DMS53 (cell line): ENCODE data around the gene TMEM221.
A peak's percentile ranks its signal among the peaks of the same experiment; 100 is the strongest.

Experiments used
- DNase-seq: peaks from one replicate; lab custom pipeline; 2025; lab: John Stamatoyannopoulos, UW

Gene TMEM221

GRCh38 chr19:17441241-17442021 is 7.0 kb downstream of the TMEM221 start:
- DNase-seq = peak; percentile 17

- no peak for DNase-seq
Observed at GRCh38 chr19:17436874-17437267, 11.6 kb downstream of the TMEM221 start.

GRCh38 chr19:17436094-17436873 is 12.2 kb downstream of the TMEM221 start:
- no peak for DNase-seq

- DNase-seq = no peak
Observed at GRCh38 chr19:17435218-17435617, 13.2 kb downstream of the TMEM221 start.

GRCh38 chr19:17431417-17431816 is 17.1 kb downstream of the TMEM221 start:
- DNase-seq = no peak

GRCh38 chr19:17429641-17430113 is 18.8 kb downstream of the TMEM221 start:
- DNase-seq = no peak

- peak; percentile 45 for DNase-seq
Observed at GRCh38 chr19:17424743-17425365, 23.6 kb downstream of the TMEM221 start.

- DNase-seq = no peak
Observed at GRCh38 chr19:17423429-17424208, 24.8 kb downstream of the TMEM221 start.

GRCh38 chr19:17421942-17422341 is 26.5 kb downstream of the TMEM221 start:
- DNase-seq = no peak

GRCh38 chr19:17420475-17420924 is 28.0 kb downstream of the TMEM221 start:
- DNase-seq = peak; percentile 27

- DNase-seq = peak; percentile 98
Observed at GRCh38 chr19:17419621-17420474, 28.6 kb downstream of the TMEM221 start, which contains the start of gene MVB12A. MVB12A (plus strand) TSS chr19:17420047; CDS start chr19:17420136, 89 bp downstream.

GRCh38 chr19:17419154-17419620 is 29.3 kb downstream of the TMEM221 start:
- DNase-seq = no peak

- no peak for DNase-seq
Observed at GRCh38 chr19:17418710-17419109, 29.8 kb downstream of the TMEM221 start.

GRCh38 chr19:17415121-17415520 is 33.3 kb downstream of the TMEM221 start:
- DNase-seq = no peak

GRCh38 chr19:17414097-17414496 is 34.4 kb downstream of the TMEM221 start:
- no peak for DNase-seq

GRCh38 chr19:17411801-17412200 is 36.7 kb downstream of the TMEM221 start:
- no peak for DNase-seq

GRCh38 chr19:17409990-17410389 is 38.5 kb downstream of the TMEM221 start:
- no peak for DNase-seq

GRCh38 chr19:17406887-17407196 is 41.6 kb downstream of the TMEM221 start:
- DNase-seq = no peak

GRCh38 chr19:17406046-17406886 is 42.2 kb downstream of the TMEM221 start:
- no peak for DNase-seq
